GM23338 (cell line): ENCODE results near the gene SORCS3. TPM values are rescaled to one million over a fixed set of nuclear protein-coding genes. Genes with fewer than 3 reads are reported as not detected.

Source experiments
- EZH2phosphoT487 ChIP-seq: fragments of 200-600 bp; sonication (generic); IDR thresholded peaks from one replicate; pipeline ENCODE4 v1.8.1; 2018; ENCODE audit warnings: antibody characterized with exemption; ENCODE audit not compliant: unreplicated experiment
- JUNB ChIP-seq: IDR thresholded peaks from one replicate; pipeline ENCODE4 v1.6.1; 2016; ENCODE audit warnings: antibody characterized with exemption; ENCODE audit not compliant: unreplicated experiment
- NANOG ChIP-seq: IDR thresholded peaks from 2 replicates; pipeline ENCODE4 v1.6.1; 2016; ENCODE audit warnings: antibody characterized with exemption, borderline replicate concordance
- POLR2AphosphoS5 ChIP-seq: IDR thresholded peaks from 2 replicates; pipeline ENCODE4 v1.6.1; 2016; ENCODE audit warnings: antibody characterized with exemption, low read depth
- STAT1 ChIP-seq: IDR thresholded peaks from one replicate; pipeline ENCODE4 v1.6.1; 2016; ENCODE audit warnings: antibody characterized with exemption; ENCODE audit not compliant: unreplicated experiment
- ZNF114 ChIP-seq: fragments of 250-450 bp; sonication (Bioruptor Pico); IDR thresholded peaks from 2 replicates; pipeline ENCODE4 v1.5.0; 2020; ENCODE audit warnings: mild to moderate bottlenecking, moderate library complexity
- ZNF331 ChIP-seq: fragments of 250-450 bp; sonication (Bioruptor Pico); IDR thresholded peaks from 2 replicates; pipeline ENCODE4 v1.5.0; 2020; ENCODE audit warnings: low read depth, mild to moderate bottlenecking, moderate library complexity
- polyA plus RNA-seq: library from polyadenylated mRNA; unstranded; fragments of >200 nt; fragmentation: Nextera tagmentation; extraction: Ambion mirVana; gene quantifications from 2 replicates; pipeline ENCODE4 v1.2.1, GENCODE V29; 2016
- total RNA-seq: library from RNA; depleted of rRNA; stranded (reverse); fragments of >200 nt; shearing (Covaris generic); gene quantifications from 2 replicates; pipeline ENCODE4 v1.2.3, GENCODE V29; 2014
- TF ChIP-seq, protein P1 (sequence below): IDR thresholded peaks from one replicate; pipeline ENCODE4 v1.6.1; 2018; ENCODE audit warnings: antibody characterized with exemption; ENCODE audit not compliant: unreplicated experiment

The SORCS3 gene
- total and polyA plus RNA-seq, 2 experiments from 2014 or later = 0.37 to 1.4 TPM

DNA sequence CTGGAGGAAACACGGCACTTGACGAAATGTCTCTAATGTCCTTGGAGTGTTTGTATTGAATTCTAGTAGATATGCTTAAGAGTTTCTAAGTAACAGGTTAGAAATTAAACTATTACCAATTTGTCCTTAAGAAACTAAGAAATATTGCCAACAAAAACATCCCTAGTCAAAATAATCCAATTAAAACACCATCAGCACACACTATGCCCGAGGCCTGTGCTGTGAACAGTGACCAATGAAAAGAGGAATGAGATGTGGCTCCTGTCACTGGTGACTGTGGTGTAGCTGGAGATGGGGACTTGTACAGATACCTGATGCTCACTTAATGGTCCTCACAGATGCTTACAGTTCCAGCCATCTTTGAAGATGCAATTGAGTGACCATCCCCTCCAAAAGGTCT is 651.1 kb downstream of the SORCS3 start (continued):
- TF ChIP-seq, protein P1, sequence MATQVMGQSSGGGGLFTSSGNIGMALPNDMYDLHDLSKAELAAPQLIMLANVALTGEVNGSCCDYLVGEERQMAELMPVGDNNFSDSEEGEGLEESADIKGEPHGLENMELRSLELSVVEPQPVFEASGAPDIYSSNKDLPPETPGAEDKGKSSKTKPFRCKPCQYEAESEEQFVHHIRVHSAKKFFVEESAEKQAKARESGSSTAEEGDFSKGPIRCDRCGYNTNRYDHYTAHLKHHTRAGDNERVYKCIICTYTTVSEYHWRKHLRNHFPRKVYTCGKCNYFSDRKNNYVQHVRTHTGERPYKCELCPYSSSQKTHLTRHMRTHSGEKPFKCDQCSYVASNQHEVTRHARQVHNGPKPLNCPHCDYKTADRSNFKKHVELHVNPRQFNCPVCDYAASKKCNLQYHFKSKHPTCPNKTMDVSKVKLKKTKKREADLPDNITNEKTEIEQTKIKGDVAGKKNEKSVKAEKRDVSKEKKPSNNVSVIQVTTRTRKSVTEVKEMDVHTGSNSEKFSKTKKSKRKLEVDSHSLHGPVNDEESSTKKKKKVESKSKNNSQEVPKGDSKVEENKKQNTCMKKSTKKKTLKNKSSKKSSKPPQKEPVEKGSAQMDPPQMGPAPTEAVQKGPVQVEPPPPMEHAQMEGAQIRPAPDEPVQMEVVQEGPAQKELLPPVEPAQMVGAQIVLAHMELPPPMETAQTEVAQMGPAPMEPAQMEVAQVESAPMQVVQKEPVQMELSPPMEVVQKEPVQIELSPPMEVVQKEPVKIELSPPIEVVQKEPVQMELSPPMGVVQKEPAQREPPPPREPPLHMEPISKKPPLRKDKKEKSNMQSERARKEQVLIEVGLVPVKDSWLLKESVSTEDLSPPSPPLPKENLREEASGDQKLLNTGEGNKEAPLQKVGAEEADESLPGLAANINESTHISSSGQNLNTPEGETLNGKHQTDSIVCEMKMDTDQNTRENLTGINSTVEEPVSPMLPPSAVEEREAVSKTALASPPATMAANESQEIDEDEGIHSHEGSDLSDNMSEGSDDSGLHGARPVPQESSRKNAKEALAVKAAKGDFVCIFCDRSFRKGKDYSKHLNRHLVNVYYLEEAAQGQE = no peak
- TF ChIP-seq ZNF331 (CRISPR knock-in tag) = no peak
- no peak for TF ChIP-seq EZH2phosphoT487
- TF ChIP-seq JUNB = no peak
- no peak for TF ChIP-seq NANOG
- TF ChIP-seq STAT1 = no peak
- no peak for TF ChIP-seq ZNF114 (CRISPR knock-in tag)
- TF ChIP-seq POLR2AphosphoS5 = no peak
